AG09309 (cell line): ENCODE results near the gene ZNF354C.

Experiments used
- DNase-seq: peaks from one replicate; pipeline ENCODE4 v3.0.0-alpha.2; 2010; ENCODE audit warnings: low read depth
- H3K4me3 ChIP-seq: 2 replicates; pipeline ENCODE4 v1.5.1; 2011; ENCODE audit warnings: mild to moderate bottlenecking, low read depth, low read length, moderate library complexity; ENCODE audit not compliant: control insufficient read depth
- TF ChIP-seq, protein P1 (sequence below): IDR thresholded peaks from 2 replicates; pipeline ENCODE4 v1.5.1; 2011; ENCODE audit warnings: mild to moderate bottlenecking, low read depth, low read length, inconsistent platforms; ENCODE audit not compliant: insufficient read depth, control insufficient read depth; ENCODE audit errors: missing control alignments

The ZNF354C gene

DNA sequence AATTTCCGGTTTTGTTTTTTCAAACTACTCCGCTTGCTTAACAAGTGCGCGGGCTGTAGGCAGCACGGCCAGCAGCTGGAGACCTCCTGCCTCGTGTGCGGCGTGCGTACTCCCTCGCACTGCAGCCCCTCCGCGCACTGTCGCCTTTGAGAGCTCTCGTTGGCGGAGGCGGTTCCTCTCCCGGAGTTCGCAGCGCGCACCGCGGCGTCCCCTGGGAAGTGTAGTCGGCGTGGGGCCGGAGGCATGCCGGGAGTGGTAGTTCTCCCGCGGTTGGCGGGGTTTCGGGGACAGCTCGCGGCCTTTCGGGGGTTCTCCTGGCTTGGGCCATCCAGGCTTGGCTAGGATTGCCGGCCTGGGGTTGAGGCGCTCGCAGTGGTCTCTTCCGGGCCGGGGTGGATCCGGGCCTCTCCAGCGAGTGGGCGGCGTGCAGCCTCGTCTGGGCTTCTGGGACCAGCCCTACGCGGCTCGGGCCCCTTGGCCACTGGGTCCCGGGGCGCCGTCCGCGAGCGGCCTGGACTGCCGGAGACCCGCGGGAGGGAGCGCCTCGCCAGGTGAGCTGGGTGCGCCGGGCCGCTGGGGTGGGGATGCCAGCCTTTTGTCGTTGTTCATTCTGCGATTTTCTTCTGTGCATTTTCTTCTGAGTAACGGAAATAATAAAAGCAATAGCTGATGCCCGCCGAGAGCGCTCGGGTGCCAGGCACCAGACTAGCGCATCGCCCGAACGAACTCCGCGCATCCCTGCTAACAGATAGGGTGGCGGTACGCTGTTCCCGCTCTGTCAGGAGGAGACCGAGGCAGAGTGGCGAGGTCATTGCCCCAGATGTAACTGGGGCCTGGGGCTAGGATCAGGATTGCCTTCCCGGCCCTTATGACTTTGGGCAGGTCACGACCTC, at the start of gene ZNF354C:
ZNF354C (plus strand) TSS at position 258 of the 893 bp plus-strand sequence. CDS start 1,696 bp downstream, outside the sequence.
- peak within 1 kb of the TSS; percentile 68 for H3K4me3 ChIP-seq
- TF ChIP-seq, protein P1, sequence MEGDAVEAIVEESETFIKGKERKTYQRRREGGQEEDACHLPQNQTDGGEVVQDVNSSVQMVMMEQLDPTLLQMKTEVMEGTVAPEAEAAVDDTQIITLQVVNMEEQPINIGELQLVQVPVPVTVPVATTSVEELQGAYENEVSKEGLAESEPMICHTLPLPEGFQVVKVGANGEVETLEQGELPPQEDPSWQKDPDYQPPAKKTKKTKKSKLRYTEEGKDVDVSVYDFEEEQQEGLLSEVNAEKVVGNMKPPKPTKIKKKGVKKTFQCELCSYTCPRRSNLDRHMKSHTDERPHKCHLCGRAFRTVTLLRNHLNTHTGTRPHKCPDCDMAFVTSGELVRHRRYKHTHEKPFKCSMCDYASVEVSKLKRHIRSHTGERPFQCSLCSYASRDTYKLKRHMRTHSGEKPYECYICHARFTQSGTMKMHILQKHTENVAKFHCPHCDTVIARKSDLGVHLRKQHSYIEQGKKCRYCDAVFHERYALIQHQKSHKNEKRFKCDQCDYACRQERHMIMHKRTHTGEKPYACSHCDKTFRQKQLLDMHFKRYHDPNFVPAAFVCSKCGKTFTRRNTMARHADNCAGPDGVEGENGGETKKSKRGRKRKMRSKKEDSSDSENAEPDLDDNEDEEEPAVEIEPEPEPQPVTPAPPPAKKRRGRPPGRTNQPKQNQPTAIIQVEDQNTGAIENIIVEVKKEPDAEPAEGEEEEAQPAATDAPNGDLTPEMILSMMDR = no peak
- peak; percentile 33 for DNase-seq

DNA sequence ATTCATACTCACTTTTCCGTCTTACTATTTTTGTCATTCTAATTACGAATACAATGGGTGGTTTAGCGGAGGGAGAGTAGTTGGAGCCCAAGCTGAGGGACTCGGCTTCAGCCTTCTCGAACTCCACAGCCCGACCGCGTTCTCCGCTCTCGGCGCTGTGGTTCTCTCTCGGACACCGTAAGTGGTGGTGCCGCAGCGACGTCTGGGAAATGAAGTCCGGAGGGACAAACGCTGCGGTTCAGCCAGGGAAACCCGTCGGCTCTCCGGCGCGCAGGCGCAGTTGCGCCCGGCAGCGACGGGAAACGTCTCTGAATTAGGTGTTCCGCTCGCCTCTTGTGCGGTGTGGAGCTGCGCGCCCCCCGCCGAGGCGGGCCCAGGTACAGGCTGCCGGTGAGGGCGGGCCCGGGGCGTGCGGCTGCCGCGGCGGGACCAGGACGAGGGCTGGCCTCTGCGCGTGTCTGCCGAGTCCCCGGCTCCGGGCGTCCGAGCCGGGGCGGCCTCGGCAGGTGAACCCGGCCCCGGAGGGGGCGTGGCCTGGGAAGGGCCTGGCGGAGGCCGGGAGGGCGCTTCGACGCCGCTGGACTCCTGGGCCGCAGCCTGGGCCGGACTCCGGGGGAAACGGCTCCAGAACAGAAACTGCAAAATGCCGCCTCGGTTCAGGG, 36.5 kb upstream of the ZNF354C start, which contains the start of gene ZNF879:
ZNF879 (plus strand) TSS at position 277 of the 662 bp plus-strand sequence. CDS start 1,201 bp downstream, outside the sequence.
- peak within 1 kb of the TSS; percentile 68 for H3K4me3 ChIP-seq
- DNase-seq = peak; percentile 71
- TF ChIP-seq, protein P1 = no peak

DNA sequence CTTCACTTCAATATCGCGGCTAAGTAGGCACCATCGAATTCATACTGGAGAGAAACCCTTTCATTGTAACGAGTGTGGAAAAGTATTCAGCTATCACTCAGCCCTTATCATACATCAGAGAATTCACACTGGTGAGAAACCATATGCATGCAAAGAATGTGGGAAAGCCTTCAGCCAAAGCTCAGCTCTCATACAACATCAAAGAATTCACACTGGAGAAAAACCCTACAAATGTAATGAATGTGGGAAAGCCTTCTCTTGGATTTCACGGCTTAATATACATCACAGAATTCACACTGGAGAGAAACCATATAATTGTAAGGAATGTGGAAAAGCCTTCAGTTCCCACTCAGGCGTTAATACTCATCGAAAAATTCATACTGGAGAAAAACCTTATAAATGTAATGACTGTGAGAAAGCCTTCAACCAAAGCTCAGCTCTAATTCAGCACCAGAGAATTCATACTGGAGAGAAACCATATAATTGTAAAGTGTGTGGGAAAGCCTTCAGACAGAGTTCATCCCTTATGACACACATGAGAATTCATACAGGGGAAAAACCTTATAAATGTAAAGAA, 27.1 kb upstream of the ZNF354C start:
- no peak for DNase-seq
- TF ChIP-seq, protein P1 = no peak
- no peak overlapping the region for H3K4me3 ChIP-seq

DNA sequence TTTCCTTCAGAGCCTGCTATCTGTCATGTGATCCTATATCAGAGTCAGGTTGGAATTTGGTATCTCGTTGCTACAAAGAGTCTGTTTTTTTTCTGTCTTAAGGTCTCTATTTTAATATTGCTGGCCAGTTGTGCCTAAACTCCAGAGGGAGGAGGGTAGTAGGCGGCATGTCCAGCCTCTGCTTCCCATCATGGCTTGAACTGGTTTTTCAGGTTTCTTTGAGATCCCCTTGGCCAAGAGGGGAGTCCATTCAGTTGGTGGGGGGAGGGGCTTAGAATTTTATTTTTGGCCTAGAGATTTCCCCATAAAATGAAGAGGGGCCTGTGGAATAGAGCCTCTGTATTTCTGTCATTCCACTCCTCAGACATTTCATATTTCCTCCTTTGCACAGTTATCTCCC, 15.4 kb upstream of the ZNF354C start:
- no peak for DNase-seq
- TF ChIP-seq, protein P1 = no peak
- no peak overlapping the region for H3K4me3 ChIP-seq

DNA sequence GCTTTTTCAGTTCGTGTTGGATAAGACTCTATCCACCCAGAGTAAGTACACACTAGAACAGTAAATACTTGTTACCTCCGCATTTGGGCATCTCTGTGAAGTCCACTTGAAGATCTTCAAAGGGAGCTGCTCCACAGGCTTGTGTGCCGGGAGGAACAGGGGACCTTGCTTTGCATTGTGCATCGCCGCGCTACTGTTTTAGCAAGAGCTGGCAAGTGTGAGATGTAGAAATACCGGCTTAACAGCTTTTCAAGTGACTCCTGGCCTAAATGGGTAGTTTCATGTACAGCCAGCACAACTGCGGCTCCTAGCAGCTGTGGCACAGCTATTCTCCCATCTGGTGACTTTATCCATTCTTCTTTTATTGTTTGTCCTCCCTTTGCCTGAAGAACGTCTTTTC, 8.4 kb upstream of the ZNF354C start:
- no peak for DNase-seq
- TF ChIP-seq, protein P1 = no peak
- no peak overlapping the region for H3K4me3 ChIP-seq

DNA sequence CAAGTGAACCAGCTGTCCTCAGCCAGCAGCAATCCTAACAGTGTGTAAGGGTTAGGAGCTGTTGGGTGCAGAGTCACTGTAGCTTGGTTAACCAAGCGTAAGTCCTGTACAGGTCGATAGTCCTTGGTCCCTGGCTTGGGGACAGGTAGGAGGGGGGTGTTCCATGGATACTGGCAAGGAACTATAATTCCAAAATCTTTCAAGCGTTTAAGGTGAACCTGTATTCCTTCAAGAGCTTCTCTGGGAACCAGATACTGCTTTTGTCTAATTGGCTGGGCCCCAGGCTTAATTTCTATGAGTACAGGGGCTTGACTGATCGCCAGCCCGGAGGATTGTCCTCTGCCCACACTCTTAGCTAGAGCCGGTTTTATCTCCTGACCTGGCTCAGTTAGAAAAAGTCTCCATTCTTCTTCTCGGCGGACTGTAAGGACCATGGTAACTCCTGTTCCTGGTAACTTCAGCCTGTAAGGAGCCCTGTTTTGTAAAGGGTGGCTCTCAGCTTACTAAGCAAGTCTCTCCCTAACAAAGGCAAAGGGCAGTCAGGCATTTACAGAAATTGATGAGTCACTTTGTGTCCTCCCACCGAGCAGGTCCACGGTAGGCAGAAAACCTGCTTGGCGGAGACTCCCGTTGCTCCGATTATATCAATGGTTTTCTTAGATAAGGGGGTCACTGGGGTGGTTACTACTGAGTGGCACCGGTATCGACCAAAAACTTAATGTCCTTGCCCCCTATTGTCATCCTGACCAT, 6.0 kb upstream of the ZNF354C start:
- DNase-seq = no peak
- TF ChIP-seq, protein P1 = no peak

More for the DNA sequence above, 6.0 kb upstream of the ZNF354C start:
- no peak overlapping the region for H3K4me3 ChIP-seq
